Epithelial cell of esophagus (primary cell): ENCODE data around the gene COLQ.

Experiments used
- DNase-seq: peaks from one replicate; pipeline ENCODE4 v3.0.0; 2010; ENCODE audit warnings: low read depth
- H3K4me3 ChIP-seq: 2 replicates; pipeline ENCODE4 v1.5.1; 2011; ENCODE audit warnings: mild to moderate bottlenecking, low read length, control low read depth
- CTCF ChIP-seq: IDR thresholded peaks from 2 replicates; pipeline ENCODE4 v1.5.1; 2011; ENCODE audit warnings: low read depth, mild to moderate bottlenecking, low read length, control low read depth, inconsistent platforms; ENCODE audit not compliant: insufficient read depth; ENCODE audit errors: missing control alignments

COLQ gene

GRCh38 chr3:15501126-15501525, 20.4 kb downstream of the COLQ start:
- TF ChIP-seq CTCF, result no peak

GRCh38 chr3:15500107-15500724, 21.3 kb downstream of the COLQ start:
- DNase-seq, result no peak
- TF ChIP-seq CTCF, result no peak
- no peak overlapping the region for H3K4me3 ChIP-seq

More at GRCh38 chr3:15501126-15501525, 20.4 kb downstream of the COLQ start:
- no peak overlapping the region for H3K4me3 ChIP-seq
- DNase-seq, result no peak

GRCh38 chr3:15499536-15499935, 22.0 kb downstream of the COLQ start:
- H3K4me3 ChIP-seq, result no peak overlapping the region
- TF ChIP-seq CTCF, result no peak
- peak; percentile 48 for DNase-seq

GRCh38 chr3:15498431-15499214, 22.9 kb downstream of the COLQ start:
- H3K4me3 ChIP-seq, result no peak overlapping the region
- TF ChIP-seq CTCF, result no peak
- DNase-seq, result no peak

GRCh38 chr3:15497964-15498363, 23.5 kb downstream of the COLQ start:
- TF ChIP-seq CTCF, result no peak
- DNase-seq, result no peak
- H3K4me3 ChIP-seq, result no peak overlapping the region

- TF ChIP-seq CTCF, result no peak
- H3K4me3 ChIP-seq, result no peak overlapping the region
- no peak for DNase-seq
These were observed 25.2 kb downstream of the COLQ start for GRCh38 chr3:15496341-15496664.
